ENCODE data around the gene SPG7.

The SPG7 gene

GRCh38 chr16:89485701-89486246, 22.4 kb upstream of the SPG7 start:
- DNase-seq = no peak

- DNase-seq = peak; percentile 97
Observed at GRCh38 chr16:89489040-89489897, 18.9 kb upstream of the SPG7 start.

GRCh38 chr16:89489898-89490438, 18.2 kb upstream of the SPG7 start:
- no peak for DNase-seq

GRCh38 chr16:89490439-89491237, 17.6 kb upstream of the SPG7 start, which contains the start of gene ANKRD11:
ANKRD11 (minus strand) TSS chr16:89490561; CDS start chr16:89317019, 173,542 bp downstream.
- DNase-seq = peak; percentile 100

GRCh38 chr16:89491238-89491869, 16.8 kb upstream of the SPG7 start:
- DNase-seq = peak; percentile 41

- DNase-seq = no peak
Observed at GRCh38 chr16:89491974-89492687, 16.1 kb upstream of the SPG7 start.

- no peak for DNase-seq
Observed at GRCh38 chr16:89493776-89494175, 14.4 kb upstream of the SPG7 start.

- no peak for DNase-seq
Observed at GRCh38 chr16:89495121-89495520, 13.1 kb upstream of the SPG7 start.

- DNase-seq = no peak
Observed at GRCh38 chr16:89498839-89499238, 9.4 kb upstream of the SPG7 start.

GRCh38 chr16:89499767-89500166, 8.4 kb upstream of the SPG7 start:
- no peak for DNase-seq

GRCh38 chr16:89502081-89502843, 5.9 kb upstream of the SPG7 start:
- no peak for DNase-seq

GRCh38 chr16:89504091-89504490, 4.1 kb upstream of the SPG7 start:
- no peak for DNase-seq

- DNase-seq = peak; percentile 75
Observed at GRCh38 chr16:89505204-89506112, 2.7 kb upstream of the SPG7 start.

GRCh38 chr16:89506113-89506504, 2.1 kb upstream of the SPG7 start:
- no peak for DNase-seq

- DNase-seq = no peak
Observed at GRCh38 chr16:89506791-89507191, 1.4 kb upstream of the SPG7 start.

GRCh38 chr16:89507214-89507833, 879 bp upstream of the SPG7 start:
- DNase-seq = no peak

- DNase-seq = no peak
Observed at GRCh38 chr16:89510526-89510925, 2.3 kb downstream of the SPG7 start.

- DNase-seq = no peak
Observed at GRCh38 chr16:89511374-89511773, 3.2 kb downstream of the SPG7 start.

- DNase-seq = no peak
Observed at GRCh38 chr16:89512453-89512852, 4.2 kb downstream of the SPG7 start.

All from fibroblast of skin of back (primary cell).